ENCODE data around the gene DUS1L. TPM values are rescaled to one million over a fixed set of nuclear protein-coding genes. Genes with fewer than 3 reads are reported as not detected.

Gene DUS1L
- total RNA-seq, 1 donor from 2014 or later = 64.6 TPM

DNA sequence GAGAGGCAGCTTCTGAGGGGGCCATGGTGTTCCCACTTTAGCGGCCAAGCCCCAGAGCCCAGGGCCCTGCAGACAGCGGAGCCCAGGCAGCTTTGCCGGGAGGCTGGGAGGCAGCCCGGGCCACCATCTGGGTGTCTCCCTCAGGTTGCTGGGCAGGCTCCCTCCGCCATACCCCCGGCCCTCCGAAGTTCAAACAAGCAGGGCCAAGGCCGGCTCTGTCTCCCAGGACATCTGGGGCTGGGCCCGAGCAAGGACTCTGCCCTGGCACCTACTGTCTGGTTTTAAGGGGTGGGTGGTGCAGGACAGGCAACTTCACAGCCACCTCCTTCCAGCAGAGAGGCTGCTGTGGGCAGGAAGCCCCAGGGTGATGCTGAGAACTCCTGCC is 2.6 kb downstream of the DUS1L start:
- peaks cover 30% of the 10 kb centered on the region for H3K4me1 ChIP-seq
- no peaks in the 10 kb centered on the region for H3K27me3 ChIP-seq (ENCODE audit: low read depth)
- no peak overlapping the region for H3K27ac ChIP-seq (replicated peaks)
- DNase-seq = no peak
- no peak overlapping the region for H3K4me3 ChIP-seq
- H3K9me3 ChIP-seq (replicated peaks) = no peaks in the 10 kb centered on the region
- H3K36me3 ChIP-seq = peaks cover 54% of the 10 kb centered on the region
- intact Hi-C loops (cut with micrococcal nuclease) = no loop called here
- TF ChIP-seq, protein P1, sequence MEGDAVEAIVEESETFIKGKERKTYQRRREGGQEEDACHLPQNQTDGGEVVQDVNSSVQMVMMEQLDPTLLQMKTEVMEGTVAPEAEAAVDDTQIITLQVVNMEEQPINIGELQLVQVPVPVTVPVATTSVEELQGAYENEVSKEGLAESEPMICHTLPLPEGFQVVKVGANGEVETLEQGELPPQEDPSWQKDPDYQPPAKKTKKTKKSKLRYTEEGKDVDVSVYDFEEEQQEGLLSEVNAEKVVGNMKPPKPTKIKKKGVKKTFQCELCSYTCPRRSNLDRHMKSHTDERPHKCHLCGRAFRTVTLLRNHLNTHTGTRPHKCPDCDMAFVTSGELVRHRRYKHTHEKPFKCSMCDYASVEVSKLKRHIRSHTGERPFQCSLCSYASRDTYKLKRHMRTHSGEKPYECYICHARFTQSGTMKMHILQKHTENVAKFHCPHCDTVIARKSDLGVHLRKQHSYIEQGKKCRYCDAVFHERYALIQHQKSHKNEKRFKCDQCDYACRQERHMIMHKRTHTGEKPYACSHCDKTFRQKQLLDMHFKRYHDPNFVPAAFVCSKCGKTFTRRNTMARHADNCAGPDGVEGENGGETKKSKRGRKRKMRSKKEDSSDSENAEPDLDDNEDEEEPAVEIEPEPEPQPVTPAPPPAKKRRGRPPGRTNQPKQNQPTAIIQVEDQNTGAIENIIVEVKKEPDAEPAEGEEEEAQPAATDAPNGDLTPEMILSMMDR (IDR thresholded peaks at IDR 0.05; ENCODE audit: borderline replicate concordance) = no peak

DNA sequence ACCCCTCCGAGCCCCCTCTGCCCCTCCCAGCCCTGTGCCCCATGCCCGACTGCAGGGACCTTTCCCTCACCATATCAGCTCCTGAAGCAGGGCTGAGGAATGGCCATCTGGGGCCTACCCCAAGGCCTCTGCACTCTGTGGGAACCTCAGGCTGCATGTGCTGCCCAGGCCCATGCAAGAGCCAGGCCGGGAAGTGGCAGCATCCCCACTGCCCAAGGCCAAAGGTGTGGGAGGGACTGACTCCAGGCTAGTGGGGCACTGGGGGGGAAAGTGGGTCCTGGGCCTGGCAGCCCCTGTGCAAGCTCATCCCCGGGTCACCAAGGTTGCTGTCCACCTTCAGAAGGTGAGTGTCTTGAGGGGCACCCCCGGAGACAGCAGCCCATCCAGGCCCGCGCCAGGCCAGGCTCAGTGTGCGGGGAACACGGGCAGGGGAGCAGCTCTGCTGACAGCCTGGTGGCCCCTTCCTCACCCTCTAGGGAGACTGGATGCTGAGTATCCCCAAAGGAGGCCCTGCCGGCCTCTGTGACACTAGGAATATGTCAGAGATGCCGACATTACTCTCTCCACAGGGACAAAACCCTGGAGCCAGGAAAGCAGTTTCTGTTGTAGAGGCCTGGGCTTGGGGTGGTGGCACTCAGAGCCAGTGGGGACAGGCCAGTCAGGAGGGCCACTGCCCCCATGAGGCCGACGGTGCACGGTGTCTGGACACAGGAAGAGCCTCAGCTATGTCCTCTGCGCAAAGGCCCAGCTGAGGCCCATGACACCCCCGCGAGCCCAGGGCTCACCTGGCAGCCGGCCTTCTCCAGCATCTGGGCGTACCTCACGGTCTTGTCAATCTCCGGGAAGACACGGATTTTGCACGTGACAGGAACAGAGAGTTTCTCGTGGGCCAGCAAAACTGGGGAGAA is 3.3 kb downstream of the DUS1L start:
- Histone ChIP-seq H3K27ac (replicated peaks) (no peak overlapping the region), H3K36me3 (peaks cover 61% of the 10 kb centered on the region), H3K4me3 (no peak overlapping the region), H3K4me1 (peaks cover 30% of the 10 kb centered on the region), H3K9me3 (replicated peaks) (no peaks in the 10 kb centered on the region), H3K27me3 (ENCODE audit: low read depth) (no peaks in the 10 kb centered on the region)
- intact Hi-C loops (cut with micrococcal nuclease) = no loop called here
- TF ChIP-seq, protein P1 (IDR thresholded peaks at IDR 0.05; ENCODE audit: borderline replicate concordance) = no peak
- no peak for DNase-seq

DNA sequence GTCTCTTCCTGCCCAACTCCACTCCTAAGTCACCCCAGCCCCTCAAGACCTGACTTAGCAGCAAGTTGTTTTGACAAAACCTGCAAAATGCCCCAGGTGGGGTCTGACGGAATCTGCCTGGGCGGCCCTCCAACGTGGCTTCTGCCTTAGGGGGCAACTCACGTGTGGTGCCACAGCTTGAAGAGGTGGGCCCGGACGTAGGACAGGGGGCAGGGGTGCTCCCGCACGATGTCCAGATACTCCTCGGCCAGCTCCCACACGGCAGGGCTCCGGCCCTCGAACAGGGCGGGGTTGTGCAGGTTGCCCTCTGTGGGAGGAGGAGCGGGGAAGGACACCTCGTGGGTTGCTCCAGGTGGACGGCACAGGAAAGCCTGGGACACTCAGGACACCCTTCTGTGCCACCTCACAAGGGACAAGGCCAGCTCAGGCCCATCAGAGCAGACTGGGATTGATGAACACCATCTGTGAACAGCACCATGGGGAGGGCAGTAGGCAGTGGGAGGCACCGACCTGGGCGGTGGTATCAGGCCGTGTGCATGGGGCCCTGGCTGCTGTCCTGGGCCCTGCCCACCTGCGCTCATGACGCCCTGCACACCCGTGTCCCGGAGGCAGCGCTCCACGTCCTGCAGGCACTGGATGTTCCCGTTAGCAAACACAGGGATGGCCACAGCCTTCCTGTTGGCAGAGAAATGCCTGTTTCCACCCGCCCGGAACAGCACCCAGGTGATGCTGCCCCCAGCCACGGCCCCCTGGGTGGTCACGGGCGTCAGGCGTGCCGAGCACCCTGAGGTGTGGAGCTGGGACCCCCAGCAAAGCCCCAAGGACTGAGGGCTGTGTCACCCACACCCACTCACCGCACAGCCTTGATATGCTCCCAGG is 4.3 kb downstream of the DUS1L start:
- H3K27me3 ChIP-seq (ENCODE audit: low read depth) = no peaks in the 10 kb centered on the region
- intact Hi-C loops (cut with micrococcal nuclease) = no loop called here
- no peaks in the 10 kb centered on the region for H3K9me3 ChIP-seq (replicated peaks)
- no peak overlapping the region for H3K4me3 ChIP-seq
- peaks cover 71% of the 10 kb centered on the region for H3K36me3 ChIP-seq
- no peak for DNase-seq
- H3K4me1 ChIP-seq = peaks cover 24% of the 10 kb centered on the region
- TF ChIP-seq, protein P1 (IDR thresholded peaks at IDR 0.05; ENCODE audit: borderline replicate concordance) = no peak
- H3K27ac ChIP-seq (replicated peaks) = no peak overlapping the region

DNA sequence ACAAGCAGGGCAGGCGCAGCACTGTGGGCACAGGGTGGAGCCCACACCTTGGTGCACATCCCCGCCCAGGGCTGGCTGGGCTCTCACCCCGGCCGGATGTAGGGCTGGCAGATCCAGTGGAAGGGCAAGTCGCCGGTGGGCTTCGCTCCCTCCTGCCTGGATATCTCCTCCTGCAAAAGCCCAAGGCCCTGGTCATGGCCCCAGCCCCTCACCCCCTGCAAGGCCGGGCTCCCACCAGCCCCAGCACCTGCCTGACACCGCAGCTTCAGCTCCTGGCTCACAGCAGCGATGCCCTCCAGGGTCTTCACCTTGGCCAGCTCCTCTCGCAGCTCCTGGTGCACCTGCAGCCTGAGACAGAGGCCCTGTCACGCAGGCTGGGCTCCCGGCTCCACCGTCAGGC is 5.0 kb downstream of the DUS1L start:
- TF ChIP-seq, protein P1 (IDR thresholded peaks at IDR 0.05; ENCODE audit: borderline replicate concordance) = no peak
- no peak for DNase-seq
- Histone ChIP-seq H3K4me1 (peaks cover 18% of the 10 kb centered on the region), H3K27ac (replicated peaks) (no peak overlapping the region), H3K27me3 (ENCODE audit: low read depth) (no peaks in the 10 kb centered on the region), H3K4me3 (no peak overlapping the region), H3K9me3 (replicated peaks) (no peaks in the 10 kb centered on the region), H3K36me3 (peaks cover 78% of the 10 kb centered on the region)
- intact Hi-C loops (cut with micrococcal nuclease) = no loop called here

DNA sequence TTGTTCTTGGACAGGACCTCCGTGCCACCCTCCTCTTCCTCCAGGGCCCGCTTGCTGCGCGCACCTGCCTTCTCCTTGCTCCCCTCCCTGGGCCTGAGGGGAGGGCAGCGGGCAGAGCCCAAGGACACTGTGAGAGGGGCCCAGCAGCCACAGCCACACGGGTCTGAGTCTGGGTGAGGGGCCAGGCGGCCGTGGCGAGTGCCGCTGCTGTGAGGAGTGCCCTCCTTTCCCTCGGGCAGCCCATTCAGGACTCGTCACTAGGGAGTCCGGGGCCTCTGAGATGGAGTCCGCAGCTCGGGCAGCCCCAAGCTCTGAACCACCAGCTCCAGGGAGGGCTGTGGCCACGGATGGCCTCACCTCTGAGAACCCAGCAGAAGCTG is 5.6 kb downstream of the DUS1L start:
- no peak for DNase-seq

More for the DNA sequence above, 5.6 kb downstream of the DUS1L start:
- H3K27me3 ChIP-seq (ENCODE audit: low read depth) = no peaks in the 10 kb centered on the region
- H3K9me3 ChIP-seq (replicated peaks) = no peaks in the 10 kb centered on the region
- TF ChIP-seq, protein P1 (IDR thresholded peaks at IDR 0.05; ENCODE audit: borderline replicate concordance) = no peak
- no peak overlapping the region for H3K4me3 ChIP-seq
- intact Hi-C loops (cut with micrococcal nuclease) = no loop called here
- peaks cover 14% of the 10 kb centered on the region for H3K4me1 ChIP-seq
- H3K36me3 ChIP-seq = peaks cover 84% of the 10 kb centered on the region
- H3K27ac ChIP-seq (replicated peaks) = no peak overlapping the region
